ENCODE measurements around the gene MARCHF2. TPM values are rescaled to one million over a fixed set of nuclear protein-coding genes. Genes with fewer than 3 reads are reported as not detected.

The MARCHF2 gene
- total and polyA plus RNA-seq, 12 donors, result 49.2 to 104 (median 84.5) TPM

GRCh38 chr19:8445488-8446001, 32.4 kb downstream of the MARCHF2 start:
- WGBS, 2 donors, result 0% methylated on average over 31 to 45 of the region's 45 CpGs
- ATAC-seq (peak; percentile 59 to 78 (median 69)), DNase-seq (peak; percentile 62 to 69)
- intact Hi-C loops (cut with DNase I), result loop anchor here in 4 of 10 donors (2.0 to 10.0 kb wide), 3 partner anchors 33 to 59 kb away; partner anchors contain the start of genes MARCHF2 (in 3 of the 4) and PRAM1 (in 1 of the 4)
- Histone ChIP-seq H3K36me3 (peaks cover 0 to 30% (median 0%) of the 10 kb centered on the region in 9 donors), H3K4me3 (peak overlapping the region; percentile 81 to 99 (median 90)), H3K9me3 (no peaks in the 10 kb centered on the region), H3K4me1 (peaks cover 28 to 55% (median 48%) of the 10 kb centered on the region in 9 donors), H3K27me3 (no peaks in the 10 kb centered on the region), H3K27ac (peak overlapping the region; percentile 90 to 99 (median 97))
- no peak for TF ChIP-seq CTCF (IDR thresholded peaks at IDR 0.05)

GRCh38 chr19:8446061-8446709, 33.1 kb downstream of the MARCHF2 start:
- DNase-seq, result no peak
- Histone ChIP-seq H3K36me3 (peaks cover 0 to 32% (median 0%) of the 10 kb centered on the region in 9 donors), H3K9me3 (no peaks in the 10 kb centered on the region), H3K27ac (peak overlapping the region in 9 of 10 donors; percentile 10 to 99 (median 97)), H3K4me1 (peaks cover 28 to 61% (median 55%) of the 10 kb centered on the region in 9 donors), H3K4me3 (peak overlapping the region; percentile 81 to 99 (median 90)), H3K27me3 (no peaks in the 10 kb centered on the region)
- no peak for TF ChIP-seq CTCF (IDR thresholded peaks at IDR 0.05)
- intact Hi-C loops (cut with DNase I), result loop anchor here in 3 of 10 donors (5.0 to 10.0 kb wide), 2 partner anchors 34 to 59 kb away; partner anchors contain the start of genes MARCHF2 (in 2 of the 3) and PRAM1 (in 1 of the 3)
- 21 to 24% methylated on average over 16 of the region's 16 CpGs for WGBS, 2 donors
- ATAC-seq, result no peak

- H3K27ac ChIP-seq, result peak overlapping the region in 1 of 10 donors; percentile 18
- H3K4me3 ChIP-seq, result no peak overlapping the region
- ATAC-seq (no peak), DNase-seq (no peak)
- no peaks in the 10 kb centered on the region for H3K9me3 ChIP-seq
- TF ChIP-seq CTCF (IDR thresholded peaks at IDR 0.05), result no peak
- H3K36me3 ChIP-seq, result peaks cover 0 to 63% (median 9%) of the 10 kb centered on the region in 9 donors
- H3K27me3 ChIP-seq, result no peaks in the 10 kb centered on the region
- intact Hi-C loops (cut with DNase I), result loop anchor here in 4 of 10 donors (5.0 to 10.0 kb wide), 2 partner anchors 38 to 55 kb away; partner anchors contain the start of genes MARCHF2 (in 3 of the 4) and PRAM1 (in 1 of the 4)
- 66 to 68% methylated on average over 7 to 8 of the region's 8 CpGs for WGBS, 2 donors
- H3K4me1 ChIP-seq, result peaks cover 38 to 92% (median 86%) of the 10 kb centered on the region in 9 donors
These were observed 36.7 kb downstream of the MARCHF2 start for GRCh38 chr19:8449830-8450229.

GRCh38 chr19:8451377-8451776, 38.3 kb downstream of the MARCHF2 start:
- no peak for DNase-seq
- Histone ChIP-seq H3K27me3 (no peaks in the 10 kb centered on the region), H3K4me3 (no peak overlapping the region), H3K36me3 (peaks cover 0 to 77% (median 9%) of the 10 kb centered on the region in 9 donors), H3K9me3 (no peaks in the 10 kb centered on the region), H3K4me1 (peaks cover 31 to 98% (median 85%) of the 10 kb centered on the region in 9 donors), H3K27ac (peak overlapping the region in 1 of 10 donors; percentile 14)
- ATAC-seq, result no peak
- 61 to 65% methylated on average over 6 of the region's 6 CpGs for WGBS, 2 donors
- intact Hi-C loops (cut with DNase I), result loop anchor here in 1 of 10 donors (5.0 kb wide), 1 partner anchor 39 kb away; the partner anchor contains the start of gene MARCHF2
- TF ChIP-seq CTCF (IDR thresholded peaks at IDR 0.05), result no peak

Measured in heart right ventricle (tissue), 16 donors.